Naive thymus-derived CD4-positive, alpha-beta T cell (primary cell): ENCODE results near the gene SLC13A4. TPM values are rescaled to one million over a fixed set of nuclear protein-coding genes. Genes with fewer than 3 reads are reported as not detected.

Experiments
- ATAC-seq: fragments of 150-1000 bp; cut with Tn5 transposase; 2 replicates; pipeline ENCODE4 v1.10.0; 2021; ENCODE audit warnings: mild to moderate bottlenecking, moderate library complexity
- CTCF ChIA-PET: fragments of 350-600 bp; sonication (Branson Sonifier 250); formaldehyde crosslinking; loops from one replicate; lab custom pipeline; 2021; ENCODE audit warnings: antibody characterized with exemption; lab: Charles Lee
- POLR2A ChIA-PET: fragments of 350-600 bp; sonication (Branson Sonifier 250); formaldehyde crosslinking; loops from one replicate; lab custom pipeline; 2021; ENCODE audit warnings: antibody characterized with exemption, inconsistent platforms; lab: Charles Lee
- DNase-seq, 9 donors: peaks; one replicate each; pipeline versions ENCODE4 v3.0.0 to v3.0.0-alpha.2; 2020 to 2022; ENCODE audit warnings: mixed read lengths in 1 of 9
- H3K27ac ChIP-seq: one replicate; pipeline ENCODE4 v1.7.0; 2013; ENCODE audit warnings: mild to moderate bottlenecking, low read depth, low read length, moderate library complexity
- H3K27me3 ChIP-seq, 2 donors: one replicate each; pipeline ENCODE4 v1.7.0; 2013; ENCODE audit warnings: low read length in 2 of 2, mild to moderate bottlenecking in 2 of 2, moderate library complexity in 2 of 2; ENCODE audit not compliant: control insufficient read depth in 2 of 2, insufficient read depth in 2 of 2
- H3K36me3 ChIP-seq, 3 experiments: 1 replicate in 2 of 3; 2 replicates in 1 of 3; pipeline ENCODE4 v1.7.0; 2013; ENCODE audit warnings: low read length in 3 of 3, mild to moderate bottlenecking in 3 of 3, moderate library complexity in 1 of 3; ENCODE audit not compliant: insufficient read depth in 3 of 3, control insufficient read depth in 2 of 3
- H3K4me1 ChIP-seq, 2 donors: one replicate each; pipeline ENCODE4 v1.7.0; 2013; ENCODE audit warnings: low read length in 2 of 2, mild to moderate bottlenecking in 2 of 2, moderate library complexity in 1 of 2; ENCODE audit not compliant: control insufficient read depth in 2 of 2, insufficient read depth in 2 of 2
- H3K4me3 ChIP-seq: 2 replicates; pipeline ENCODE4 v1.7.0; 2013; ENCODE audit warnings: mild to moderate bottlenecking, low read length
- H3K9me3 ChIP-seq, 3 experiments: 1 replicate in 2 of 3; 2 replicates in 1 of 3; pipeline ENCODE4 v1.7.0; 2013; ENCODE audit warnings: low read length in 3 of 3; ENCODE audit not compliant: control insufficient read depth in 2 of 3
- H3K27ac Mint-ChIP-seq, 9 donors: one replicate each; pipeline ENCODE4 v1.8.0; 2020 to 2022; ENCODE audit warnings: mixed read lengths in 9 of 9, mild to moderate bottlenecking in 8 of 9, moderate library complexity in 5 of 9, inconsistent platforms in 2 of 9
- H3K27me3 Mint-ChIP-seq, 5 donors: one replicate each; pipeline ENCODE4 v1.8.0; 2021 to 2022; ENCODE audit warnings: mixed read lengths in 5 of 5, mild to moderate bottlenecking in 1 of 5
- H3K36me3 Mint-ChIP-seq, 5 donors: one replicate each; pipeline ENCODE4 v1.8.0; 2020 to 2022; ENCODE audit warnings: mixed read lengths in 5 of 5, mild to moderate bottlenecking in 3 of 5, inconsistent platforms in 1 of 5
- H3K4me1 Mint-ChIP-seq, 7 donors: one replicate each; pipeline ENCODE4 v1.8.0; 2020 to 2022; ENCODE audit warnings: mixed read lengths in 7 of 7, mild to moderate bottlenecking in 3 of 7, inconsistent platforms in 1 of 7
- H3K4me3 Mint-ChIP-seq, 10 donors: one replicate each; pipeline ENCODE4 v1.8.0; 2020 to 2022; ENCODE audit warnings: mild to moderate bottlenecking in 10 of 10, mixed read lengths in 10 of 10, moderate library complexity in 6 of 10, inconsistent platforms in 2 of 10
- H3K9me3 Mint-ChIP-seq, 11 donors: one replicate each; pipeline ENCODE4 v1.8.0; 2020 to 2022; ENCODE audit warnings: mixed read lengths in 11 of 11, mild to moderate bottlenecking in 4 of 11, inconsistent platforms in 1 of 11, moderate library complexity in 1 of 11
- intact Hi-C, 2 donors: fragments of 100-400 bp; cut with micrococcal nuclease; formaldehyde crosslinking; loops; one replicate each; pipeline ENCODE4 v1.15.1; 2023
- polyA plus RNA-seq, 2 donors: library from polyadenylated mRNA; unstranded; fragments of 300-500 nt; fragmentation: Illumina TruSeq; gene quantifications; one replicate each; pipeline ENCODE4 v1.2.3, GENCODE V29; 2021
- total RNA-seq, 6 experiments: library from RNA in 5 of 6; stranded (reverse) in 5 of 6; gene quantifications; 1 replicate in 5 of 6; 2 replicates in 1 of 6; pipeline ENCODE4 v1.2.3 and lab custom pipeline; 2021 to 2026

The SLC13A4 gene
- total and polyA plus RNA-seq, 7 experiments from 2014 or later, result 0.02 TPM; not detected in 6

DNA sequence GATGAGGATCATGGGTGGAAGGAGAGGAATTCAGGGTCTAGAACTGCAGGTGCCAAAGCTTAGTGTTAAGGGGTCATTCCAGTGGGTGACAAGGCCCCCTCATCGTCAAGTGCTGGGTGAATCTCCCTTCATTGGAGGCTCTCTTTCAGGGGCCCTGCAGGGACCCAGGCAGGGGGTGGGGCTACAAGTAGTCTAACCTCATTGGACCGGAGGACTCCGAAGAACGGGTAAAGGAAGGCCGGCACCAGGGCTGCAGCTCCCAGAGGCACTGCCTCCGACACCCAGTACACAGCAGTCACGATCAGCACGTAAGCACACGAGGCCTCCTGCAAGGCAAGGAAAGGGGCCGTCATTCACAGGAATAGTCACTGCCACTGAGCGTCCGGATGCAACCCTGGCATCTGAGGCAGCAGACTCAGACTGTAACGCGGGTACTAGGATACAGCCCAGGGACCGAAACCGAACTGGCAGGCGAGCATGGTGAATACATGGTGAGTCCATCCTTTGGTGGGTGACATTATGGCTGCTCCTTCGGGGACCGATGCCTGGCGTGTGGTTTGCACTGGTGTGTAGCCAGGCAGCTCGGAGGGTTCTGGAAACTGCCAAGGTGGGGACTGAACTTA lies 6.7 kb downstream of the SLC13A4 start:
- no peaks in the 10 kb centered on the region for H3K36me3 Mint-ChIP-seq
- no peak overlapping the region for H3K27ac Mint-ChIP-seq
- no peak overlapping the region for H3K4me3 ChIP-seq

DNA sequence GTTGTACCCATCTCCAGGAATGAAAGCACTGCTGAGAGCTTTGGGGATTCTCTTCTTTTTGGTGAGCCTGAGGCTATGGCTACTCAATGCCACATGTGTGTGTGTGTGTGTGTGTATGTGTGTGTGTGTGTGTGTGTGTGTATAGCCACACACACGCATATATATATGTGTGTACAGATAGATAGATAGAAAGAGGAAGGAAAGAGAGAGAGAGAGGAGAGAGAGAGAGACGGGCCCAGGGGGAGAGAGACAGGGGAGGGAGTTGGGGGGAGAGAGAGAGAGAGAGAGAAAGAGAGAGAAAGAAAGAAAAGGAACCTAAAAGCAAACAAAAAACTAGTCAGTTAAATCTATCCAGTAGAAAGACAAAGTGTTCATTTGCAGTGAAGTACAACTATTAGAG lies 8.3 kb downstream of the SLC13A4 start:
- no peaks in the 10 kb centered on the region for H3K9me3 ChIP-seq
- no peak overlapping the region for H3K4me3 ChIP-seq
- peaks cover 0 to 3% (median 0%) of the 10 kb centered on the region in 7 donors for H3K4me1 Mint-ChIP-seq
- intact Hi-C loops, result no loop called here
- H3K27me3 Mint-ChIP-seq, result peaks cover 9 to 33% (median 26%) of the 10 kb centered on the region in 5 donors
- H3K4me3 Mint-ChIP-seq, result no peak overlapping the region
- DNase-seq (no peak), ATAC-seq (no peak)
- no peak overlapping the region for H3K27ac ChIP-seq
- H3K4me1 ChIP-seq, result no peaks in the 10 kb centered on the region
- CTCF ChIA-PET, result no interaction called here
- POLR2A ChIA-PET, result no interaction called here
- peaks cover 0 to 3% (median 0%) of the 10 kb centered on the region in 11 donors for H3K9me3 Mint-ChIP-seq
- H3K27ac Mint-ChIP-seq, result no peak overlapping the region
- no peaks in the 10 kb centered on the region for H3K27me3 ChIP-seq
- no peaks in the 10 kb centered on the region for H3K36me3 Mint-ChIP-seq
- no peaks in the 10 kb centered on the region for H3K36me3 ChIP-seq

More for the DNA sequence above, 6.7 kb downstream of the SLC13A4 start:
- no peak for ATAC-seq
- intact Hi-C loops, result no loop called here
- peaks cover 0 to 3% (median 0%) of the 10 kb centered on the region in 11 donors for H3K9me3 Mint-ChIP-seq
- peaks cover 10 to 33% (median 29%) of the 10 kb centered on the region in 5 donors for H3K27me3 Mint-ChIP-seq
- POLR2A ChIA-PET, result no interaction called here
- no peak overlapping the region for H3K4me3 Mint-ChIP-seq
- peaks cover 0 to 3% (median 0%) of the 10 kb centered on the region in 7 donors for H3K4me1 Mint-ChIP-seq
- no peaks in the 10 kb centered on the region for H3K9me3 ChIP-seq
- no peaks in the 10 kb centered on the region for H3K36me3 ChIP-seq
- CTCF ChIA-PET, result no interaction called here
- no peaks in the 10 kb centered on the region for H3K4me1 ChIP-seq
- no peak for DNase-seq
- no peaks in the 10 kb centered on the region for H3K27me3 ChIP-seq
- no peak overlapping the region for H3K27ac ChIP-seq

DNA sequence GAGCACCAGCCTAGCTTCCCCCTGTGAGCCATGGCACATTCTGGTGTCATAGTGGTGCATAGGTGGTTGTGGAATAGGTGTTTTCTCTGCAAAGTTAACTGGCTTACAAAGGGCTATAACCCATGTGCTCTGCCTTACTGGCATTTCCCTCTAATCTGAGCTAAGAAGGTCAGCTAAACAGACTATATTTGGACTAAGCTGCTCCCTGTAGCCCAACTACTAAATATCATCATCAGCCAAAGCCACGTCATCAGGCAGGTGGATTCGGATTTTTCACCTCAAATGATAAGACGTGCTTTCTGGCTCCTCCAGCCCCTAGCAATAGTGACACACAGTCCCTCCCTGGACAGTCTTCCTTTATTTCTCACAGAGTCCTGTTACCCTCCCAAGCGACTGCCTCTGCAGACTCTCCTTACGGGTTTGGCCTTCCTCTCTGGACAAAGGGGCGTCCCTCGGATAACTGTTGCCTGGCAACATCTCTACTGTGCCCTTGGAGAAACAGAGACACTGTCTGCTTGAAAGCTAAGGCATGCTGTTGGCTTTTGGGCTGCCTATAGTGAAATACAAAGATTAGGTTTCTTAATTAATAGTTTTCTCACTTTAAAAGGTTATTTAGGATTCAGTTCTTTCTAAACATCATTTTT lies 9.1 kb downstream of the SLC13A4 start:
- no peak for DNase-seq
- ChIA-PET CTCF (no interaction called here), POLR2A (no interaction called here)
- Mint-ChIP-seq H3K27me3 (peaks cover 8 to 33% (median 26%) of the 10 kb centered on the region in 5 donors), H3K36me3 (no peaks in the 10 kb centered on the region), H3K27ac (no peak overlapping the region), H3K4me3 (no peak overlapping the region), H3K4me1 (peaks cover 0 to 3% (median 0%) of the 10 kb centered on the region in 7 donors), H3K9me3 (peaks cover 0 to 3% (median 0%) of the 10 kb centered on the region in 11 donors)
- H3K27ac ChIP-seq, result no peak overlapping the region
- intact Hi-C loops, result no loop called here
- no peaks in the 10 kb centered on the region for H3K27me3 ChIP-seq
- no peak for ATAC-seq
- H3K4me3 ChIP-seq, result no peak overlapping the region
- no peaks in the 10 kb centered on the region for H3K4me1 ChIP-seq
- no peaks in the 10 kb centered on the region for H3K9me3 ChIP-seq
- no peaks in the 10 kb centered on the region for H3K36me3 ChIP-seq

DNA sequence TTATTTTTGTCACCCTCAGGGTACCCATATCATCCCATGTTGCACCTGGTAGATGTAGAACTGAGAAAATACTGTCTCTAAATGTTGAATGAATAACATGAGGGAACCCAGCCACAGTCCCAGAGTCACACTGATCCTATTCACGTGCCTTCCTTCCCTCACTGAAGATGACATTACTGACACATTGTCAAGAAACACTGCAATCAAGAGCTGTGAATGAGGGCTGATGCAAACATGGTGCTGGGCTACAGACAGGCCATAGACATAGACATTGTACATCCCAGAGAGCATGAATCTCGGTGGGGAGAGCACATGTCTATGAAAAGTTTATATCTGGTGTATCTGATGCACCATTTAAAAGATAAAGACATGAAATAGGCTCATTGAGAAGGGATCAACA lies 9.8 kb downstream of the SLC13A4 start:
- Mint-ChIP-seq H3K4me3 (no peak overlapping the region), H3K9me3 (peaks cover 0 to 3% (median 0%) of the 10 kb centered on the region in 11 donors), H3K4me1 (peaks cover 0 to 3% (median 0%) of the 10 kb centered on the region in 7 donors), H3K27ac (no peak overlapping the region), H3K36me3 (no peaks in the 10 kb centered on the region), H3K27me3 (peaks cover 4 to 33% (median 24%) of the 10 kb centered on the region in 5 donors)
- Histone ChIP-seq H3K4me3 (no peak overlapping the region), H3K4me1 (no peaks in the 10 kb centered on the region), H3K27me3 (no peaks in the 10 kb centered on the region), H3K27ac (no peak overlapping the region), H3K9me3 (no peaks in the 10 kb centered on the region), H3K36me3 (no peaks in the 10 kb centered on the region)
- POLR2A ChIA-PET, result no interaction called here
- no peak for DNase-seq
- ATAC-seq, result no peak
- CTCF ChIA-PET, result no interaction called here
- intact Hi-C loops, result no loop called here

DNA sequence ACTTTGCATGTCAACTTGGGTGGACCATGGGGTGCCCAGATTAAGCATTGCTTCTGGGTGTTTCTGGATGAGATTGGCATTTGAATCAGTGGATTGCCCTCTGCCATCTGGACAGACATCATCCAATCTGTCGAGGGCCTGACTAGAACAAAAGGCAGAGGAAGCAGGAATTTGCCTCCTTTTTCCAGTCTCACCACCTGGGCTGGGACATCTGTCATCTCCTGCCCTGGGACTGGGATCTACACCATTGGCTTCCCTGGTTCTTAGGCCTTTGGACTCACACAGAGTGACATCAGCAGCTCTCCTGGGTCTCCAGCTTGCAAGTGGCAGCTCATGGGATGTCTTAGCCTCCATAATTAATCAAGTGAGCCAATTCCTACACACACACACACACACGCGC lies 10.3 kb downstream of the SLC13A4 start:
- ChIA-PET POLR2A (no interaction called here), CTCF (no interaction called here)
- no peak for ATAC-seq
- intact Hi-C loops, result no loop called here
- H3K27ac ChIP-seq, result no peak overlapping the region
- H3K36me3 ChIP-seq, result no peaks in the 10 kb centered on the region
- no peaks in the 10 kb centered on the region for H3K27me3 ChIP-seq
- Mint-ChIP-seq H3K27ac (no peak overlapping the region), H3K9me3 (peaks cover 0 to 3% (median 0%) of the 10 kb centered on the region in 11 donors), H3K36me3 (no peaks in the 10 kb centered on the region), H3K27me3 (peaks cover 4 to 33% (median 26%) of the 10 kb centered on the region in 5 donors), H3K4me1 (peaks cover 0 to 3% (median 0%) of the 10 kb centered on the region in 7 donors), H3K4me3 (no peak overlapping the region)
- H3K9me3 ChIP-seq, result no peaks in the 10 kb centered on the region
- no peak for DNase-seq
- no peak overlapping the region for H3K4me3 ChIP-seq
- no peaks in the 10 kb centered on the region for H3K4me1 ChIP-seq

DNA sequence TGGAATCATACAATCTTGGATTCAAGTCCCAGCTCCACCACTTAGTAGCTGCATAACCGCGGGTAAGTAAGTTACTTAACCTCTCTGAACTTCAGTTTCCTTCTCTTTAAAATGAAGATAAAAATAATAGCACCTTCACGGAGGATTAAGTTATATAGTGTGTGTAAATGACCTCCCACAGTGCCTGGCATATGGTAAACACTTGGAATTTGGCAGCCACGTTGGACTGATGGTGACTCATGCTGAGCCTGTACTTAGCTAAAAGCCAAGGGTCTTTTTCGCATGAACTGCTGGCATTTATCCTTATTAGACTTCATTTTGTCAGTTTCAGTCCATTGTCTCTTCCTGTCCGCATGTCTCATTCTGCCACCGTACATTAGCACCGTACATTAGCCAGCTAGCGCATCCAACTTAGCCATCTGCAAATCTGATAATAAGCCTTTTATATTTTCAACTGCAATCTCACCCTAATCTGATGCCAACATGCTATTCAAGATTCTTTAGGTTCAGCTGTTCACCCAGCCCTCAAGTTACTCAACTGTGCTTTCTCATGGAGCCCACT lies 11.2 kb downstream of the SLC13A4 start:
- H3K27me3 ChIP-seq, result no peaks in the 10 kb centered on the region
- CTCF ChIA-PET, result no interaction called here
- Mint-ChIP-seq H3K9me3 (peaks cover 0 to 3% (median 0%) of the 10 kb centered on the region in 11 donors), H3K27me3 (peaks cover 4 to 28% (median 23%) of the 10 kb centered on the region in 5 donors), H3K4me1 (peaks cover 0 to 3% (median 0%) of the 10 kb centered on the region in 7 donors), H3K36me3 (no peaks in the 10 kb centered on the region), H3K4me3 (no peak overlapping the region), H3K27ac (no peak overlapping the region)
- POLR2A ChIA-PET, result interaction anchor here (0.7 kb wide), 1 partner anchor 1602 kb away, joined by 3 read pairs; no protein-coding TSS in a partner anchor
- DNase-seq (no peak), ATAC-seq (no peak)
- H3K4me1 ChIP-seq, result no peaks in the 10 kb centered on the region
- no peaks in the 10 kb centered on the region for H3K36me3 ChIP-seq
- H3K4me3 ChIP-seq, result no peak overlapping the region
- intact Hi-C loops, result no loop called here
- H3K27ac ChIP-seq, result no peak overlapping the region
- no peaks in the 10 kb centered on the region for H3K9me3 ChIP-seq
